GM08714 (cell line): ENCODE results near the gene SLC4A2.

Experiments
- H3K4me3 ChIP-seq: fragments of 200-500 bp; sonication (Bioruptor generic); 2 replicates; pipeline ENCODE4 v1.5.1; 2014; ENCODE audit warnings: mild to moderate bottlenecking, low read length, inconsistent platforms
- ZNF274 ChIP-seq: IDR thresholded peaks from 2 replicates; pipeline ENCODE4 v1.6.1; 2012; ENCODE audit warnings: mild to moderate bottlenecking, low read depth, low read length

SLC4A2 gene

DNA sequence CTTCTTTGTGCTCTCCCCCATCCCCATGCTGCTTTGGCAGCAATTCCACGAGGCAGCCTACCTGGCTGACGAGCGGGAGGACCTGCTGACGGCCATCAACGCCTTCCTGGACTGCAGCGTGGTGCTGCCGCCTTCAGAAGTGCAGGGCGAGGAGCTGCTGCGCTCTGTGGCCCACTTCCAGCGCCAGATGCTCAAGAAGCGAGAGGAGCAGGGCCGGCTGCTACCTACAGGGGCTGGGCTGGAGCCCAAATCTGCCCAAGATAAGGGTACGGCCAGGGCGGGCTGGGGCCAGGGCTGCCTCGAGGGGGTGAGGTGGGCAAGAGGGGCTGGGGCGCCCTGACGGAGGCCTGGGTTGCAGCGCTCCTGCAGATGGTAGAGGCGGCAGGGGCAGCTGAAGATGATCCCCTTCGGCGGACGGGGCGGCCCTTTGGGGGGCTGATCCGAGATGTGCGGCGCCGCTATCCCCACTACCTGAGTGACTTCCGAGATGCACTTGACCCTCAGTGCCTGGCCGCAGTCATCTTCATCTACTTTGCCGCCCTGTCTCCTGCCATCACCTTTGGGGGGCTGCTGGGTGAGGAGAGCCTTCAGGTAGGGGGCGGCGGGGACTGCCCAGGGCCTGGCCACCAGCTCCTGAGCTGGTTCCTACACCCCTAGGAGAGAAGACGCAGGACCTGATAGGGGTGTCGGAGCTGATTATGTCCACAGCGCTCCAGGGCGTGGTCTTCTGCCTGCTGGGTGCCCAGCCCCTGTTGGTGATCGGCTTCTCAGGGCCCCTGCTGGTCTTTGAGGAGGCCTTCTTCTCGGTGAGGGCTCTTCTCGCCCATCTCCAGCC is 11.9 kb downstream of the SLC4A2 start:
- TF ChIP-seq ZNF274: no peak
- no peak overlapping the region for H3K4me3 ChIP-seq

DNA sequence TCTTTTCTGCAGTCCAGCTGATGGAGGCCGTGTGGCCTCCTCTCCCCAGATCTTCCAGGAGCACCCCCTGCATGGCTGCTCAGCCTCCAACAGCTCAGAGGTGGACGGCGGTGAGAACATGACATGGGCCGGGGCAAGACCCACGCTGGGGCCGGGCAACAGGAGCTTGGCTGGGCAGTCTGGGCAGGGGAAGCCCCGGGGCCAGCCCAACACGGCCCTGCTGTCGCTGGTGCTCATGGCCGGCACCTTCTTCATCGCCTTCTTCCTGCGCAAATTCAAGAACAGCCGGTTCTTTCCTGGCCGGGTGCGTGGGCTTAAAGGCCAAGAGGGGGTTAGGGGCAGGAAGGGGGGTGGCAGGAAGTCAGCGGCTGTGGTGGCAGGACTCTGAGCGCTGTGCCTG is 14.6 kb downstream of the SLC4A2 start:
- TF ChIP-seq ZNF274: no peak
- no peak overlapping the region for H3K4me3 ChIP-seq

DNA sequence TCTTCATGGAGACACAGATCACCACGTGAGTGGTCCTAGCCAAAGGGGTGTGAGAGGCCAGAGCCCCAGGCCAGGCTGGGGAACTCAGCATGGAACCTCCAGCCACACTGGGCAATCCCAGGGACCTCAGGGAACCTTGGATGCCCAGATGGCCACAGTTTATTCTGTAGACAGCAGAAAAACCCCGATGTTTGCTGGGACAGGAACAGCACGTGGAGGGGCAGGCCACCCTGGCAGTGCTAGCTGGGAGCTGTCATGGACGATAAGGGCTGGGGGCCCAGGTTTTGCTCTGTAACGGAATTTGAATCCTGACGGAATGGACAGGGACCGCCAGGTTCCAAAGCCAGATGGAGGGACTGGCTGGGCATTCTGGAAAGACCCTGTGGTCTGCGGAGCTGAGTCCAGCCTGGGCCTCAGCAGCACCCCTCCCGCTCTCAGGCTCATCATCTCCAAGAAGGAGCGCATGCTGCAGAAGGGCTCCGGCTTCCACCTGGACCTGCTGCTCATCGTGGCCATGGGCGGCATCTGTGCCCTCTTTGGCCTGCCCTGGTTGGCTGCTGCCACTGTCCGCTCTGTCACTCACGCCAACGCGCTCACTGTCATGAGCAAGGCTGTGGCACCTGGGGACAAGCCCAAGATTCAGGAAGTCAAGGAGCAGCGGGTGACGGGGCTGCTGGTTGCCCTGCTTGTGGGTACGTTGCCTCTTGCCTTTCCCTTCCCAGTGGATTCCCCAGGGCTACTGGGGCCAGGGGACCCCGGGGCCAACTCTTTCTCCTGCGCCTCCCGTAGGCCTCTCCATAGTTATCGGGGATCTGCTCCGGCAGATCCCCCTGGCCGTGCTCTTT is 15.7 kb downstream of the SLC4A2 start:
- no peak overlapping the region for H3K4me3 ChIP-seq

DNA sequence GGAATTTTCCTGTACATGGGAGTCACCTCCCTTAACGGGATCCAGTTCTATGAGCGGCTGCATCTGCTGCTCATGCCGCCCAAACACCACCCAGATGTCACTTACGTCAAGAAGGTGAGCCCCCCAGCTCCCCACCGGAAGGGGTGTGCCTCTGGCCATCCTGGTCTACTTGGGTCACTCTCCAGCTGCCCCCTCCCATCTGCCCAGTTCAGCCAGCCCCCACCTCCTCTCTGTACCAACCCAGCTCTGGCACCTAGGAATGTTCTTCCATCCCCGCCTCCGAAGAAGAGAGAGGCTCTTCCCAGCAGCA is 16.2 kb downstream of the SLC4A2 start:
- no peak overlapping the region for H3K4me3 ChIP-seq
- no peak for TF ChIP-seq ZNF274

More for the DNA sequence above, 15.7 kb downstream of the SLC4A2 start:
- no peak for TF ChIP-seq ZNF274

DNA sequence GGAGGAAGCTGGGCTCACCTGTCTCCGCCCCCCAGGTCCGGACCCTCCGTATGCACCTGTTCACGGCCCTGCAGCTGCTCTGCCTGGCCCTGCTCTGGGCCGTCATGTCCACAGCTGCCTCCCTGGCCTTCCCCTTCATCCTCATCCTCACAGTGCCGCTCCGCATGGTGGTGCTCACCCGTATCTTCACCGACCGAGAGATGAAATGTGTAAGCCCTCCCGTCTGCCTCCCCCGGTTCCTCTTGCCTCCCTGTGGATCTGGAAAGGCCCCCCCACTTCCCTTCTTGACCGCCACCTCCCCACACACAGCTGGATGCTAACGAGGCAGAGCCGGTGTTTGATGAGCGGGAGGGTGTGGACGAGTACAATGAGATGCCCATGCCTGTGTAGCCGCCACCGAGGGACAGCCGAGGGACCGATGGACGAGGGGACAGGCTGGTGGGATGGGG is 16.6 kb downstream of the SLC4A2 start:
- H3K4me3 ChIP-seq: no peak overlapping the region
- TF ChIP-seq ZNF274: no peak

DNA sequence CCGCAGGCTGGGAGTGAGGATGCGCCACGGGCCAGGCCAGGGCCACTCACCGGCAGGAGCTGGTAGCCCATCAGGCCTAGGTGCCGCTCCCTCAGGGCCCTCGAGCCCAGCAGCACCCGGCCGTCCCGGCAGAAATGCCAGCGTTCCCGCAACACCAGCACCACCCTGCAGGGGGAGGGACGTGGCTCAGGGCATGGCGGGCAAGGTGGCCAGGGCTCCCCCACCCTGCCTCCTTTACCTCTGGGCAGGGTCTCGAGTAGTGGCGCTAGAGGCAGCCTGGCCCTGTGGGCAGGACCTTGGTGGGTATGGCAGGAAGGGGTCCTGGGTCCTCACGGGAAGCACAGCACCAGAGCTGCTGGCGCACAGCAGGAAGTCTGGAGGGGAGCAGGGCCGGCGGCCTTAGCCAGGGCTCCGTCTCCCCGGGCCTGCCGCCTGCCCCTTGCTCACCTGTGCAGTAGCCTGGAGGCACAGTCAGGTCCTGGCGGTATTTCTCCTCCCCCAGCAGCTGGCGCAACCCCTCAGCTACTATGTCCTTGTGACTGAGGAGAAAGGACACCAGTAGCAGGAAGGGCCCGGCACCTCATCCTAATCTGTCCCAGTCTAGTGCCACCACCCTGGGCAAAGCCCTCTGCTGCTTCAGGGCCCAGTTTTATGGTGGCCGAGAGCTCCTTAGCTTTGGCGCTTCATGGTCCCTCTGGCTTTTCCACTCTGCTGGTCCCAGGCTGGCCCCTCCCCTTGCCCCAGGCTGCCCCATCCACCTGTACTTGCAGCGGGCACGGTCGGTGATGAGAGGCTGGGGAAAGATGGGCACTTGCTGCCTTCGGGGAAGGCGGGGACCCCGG is 17.7 kb downstream of the SLC4A2 start:
- TF ChIP-seq ZNF274: no peak
- no peak overlapping the region for H3K4me3 ChIP-seq

DNA sequence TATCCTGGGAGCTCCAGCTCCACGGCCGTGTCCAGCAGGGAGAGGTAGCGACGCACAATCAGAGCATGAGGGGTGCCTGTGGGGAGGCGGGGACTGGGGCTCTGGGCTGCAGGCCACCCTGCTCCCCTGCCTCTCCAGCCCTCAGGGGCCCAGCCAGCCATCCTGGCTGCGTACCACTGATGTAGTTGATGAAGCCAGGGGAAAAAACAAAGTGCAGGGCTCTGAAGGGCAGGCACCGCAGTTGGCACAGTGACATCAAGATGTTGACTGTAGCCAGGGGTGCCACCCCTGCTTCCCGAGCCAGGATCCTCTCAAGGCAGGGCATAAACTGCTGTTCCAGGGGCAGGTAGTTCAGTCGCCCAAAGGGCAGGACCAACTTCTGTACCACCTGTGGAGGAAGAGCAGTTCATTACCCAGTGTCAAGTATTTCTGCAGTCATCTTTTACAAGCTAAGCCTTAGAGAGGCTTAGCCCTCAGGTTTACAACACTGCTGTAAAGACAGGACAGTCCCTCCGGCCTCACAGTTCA is 18.4 kb downstream of the SLC4A2 start:
- H3K4me3 ChIP-seq: no peak overlapping the region
- no peak for TF ChIP-seq ZNF274

DNA sequence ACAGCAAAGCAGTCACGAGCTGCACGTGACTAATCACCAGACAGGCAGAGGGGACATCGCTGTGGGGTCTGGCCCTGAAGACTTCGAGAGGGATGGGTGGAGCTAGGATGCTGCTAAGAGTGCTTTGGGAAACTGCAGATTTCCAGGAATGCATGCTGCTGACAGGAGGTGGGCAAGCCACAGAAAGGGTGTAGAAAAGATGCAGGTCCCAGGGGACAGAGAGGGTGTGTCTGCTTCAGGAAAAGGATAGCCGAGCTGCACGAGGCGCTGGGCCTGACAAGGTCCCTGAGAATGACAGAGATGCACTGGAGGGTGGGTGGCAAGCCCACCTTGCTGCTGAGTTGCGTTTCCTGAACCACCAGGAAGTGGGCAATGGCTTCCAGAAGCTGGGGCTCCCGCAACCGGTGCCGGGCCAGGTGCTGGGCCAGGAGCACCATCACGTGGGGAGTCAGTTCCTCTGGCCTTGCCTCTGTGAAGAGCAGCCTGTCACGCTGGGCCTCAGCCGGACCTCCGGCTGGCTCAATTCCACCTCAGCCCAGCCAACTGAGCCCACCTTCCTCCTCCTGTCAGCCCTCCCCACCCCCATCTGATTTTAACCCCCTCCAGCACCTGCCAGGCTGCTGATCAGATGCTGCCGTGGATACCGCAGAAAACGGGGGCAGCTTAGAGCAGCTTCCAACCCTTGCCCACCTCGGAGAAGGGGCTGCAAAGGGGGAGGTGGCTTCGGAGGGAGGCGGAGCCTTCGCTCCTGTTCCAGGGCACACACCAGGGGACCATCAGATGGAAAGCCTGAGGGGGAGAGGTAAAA is 19.0 kb downstream of the SLC4A2 start:
- no peak overlapping the region for H3K4me3 ChIP-seq
- no peak for TF ChIP-seq ZNF274

DNA sequence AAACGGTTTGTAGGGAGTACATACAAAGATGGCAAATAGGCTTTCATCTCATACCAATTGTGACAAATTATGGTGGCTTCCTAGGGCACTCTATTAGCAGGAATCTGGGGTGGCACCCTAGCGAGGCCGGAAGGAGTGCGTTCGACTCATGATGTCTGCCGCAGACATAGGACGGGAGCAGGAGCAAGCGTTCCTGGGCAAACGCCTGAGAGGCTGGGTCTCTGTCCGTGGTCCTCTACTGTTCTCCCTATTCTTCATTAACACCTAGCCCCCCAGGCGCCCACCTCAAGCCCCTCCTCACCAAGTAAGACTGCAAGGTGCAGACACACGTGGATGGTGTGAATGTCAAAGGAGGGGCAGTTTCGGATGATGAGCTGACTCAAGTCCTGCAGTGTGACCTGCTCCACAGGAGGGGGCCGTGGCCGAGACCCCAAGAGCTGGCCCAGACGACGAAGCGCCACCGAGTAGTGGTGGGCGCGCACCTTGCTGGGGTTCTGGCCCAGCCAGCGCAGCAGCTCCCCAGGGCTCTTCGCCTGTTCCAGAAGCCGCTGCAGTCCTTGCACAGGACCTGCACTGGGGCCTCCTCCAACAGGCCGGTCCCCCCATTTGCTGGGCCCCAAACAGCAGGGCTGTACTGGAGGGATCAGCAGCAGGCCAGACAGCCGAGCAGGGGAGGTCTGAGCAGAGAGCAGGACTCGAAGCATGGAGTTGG is 20.0 kb downstream of the SLC4A2 start:
- TF ChIP-seq ZNF274: no peak
- H3K4me3 ChIP-seq: peak overlapping the region; percentile 69

DNA sequence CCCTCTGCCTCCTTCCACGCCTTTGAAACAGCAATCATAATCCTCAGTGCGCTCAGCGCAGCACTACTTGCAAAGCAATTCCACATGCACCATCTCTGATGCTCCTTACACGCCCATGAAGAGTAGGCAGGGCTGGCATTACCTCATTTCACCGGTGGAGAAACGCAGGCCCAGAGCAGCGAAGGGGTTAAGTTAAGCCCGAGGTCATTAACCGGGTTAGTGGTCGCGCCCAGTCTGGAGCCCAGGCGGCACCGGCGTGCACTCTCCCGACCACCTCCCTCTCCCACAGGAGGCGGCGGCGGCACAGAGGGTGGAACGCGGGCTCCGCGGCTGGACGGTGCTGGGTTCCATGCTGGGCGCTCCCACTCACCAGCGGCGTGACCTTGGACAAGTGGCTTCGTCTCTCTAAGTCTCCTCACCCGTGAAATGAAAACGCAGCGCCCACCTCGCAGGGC is 20.7 kb downstream of the SLC4A2 start:
- no peak for TF ChIP-seq ZNF274
- H3K4me3 ChIP-seq: peak overlapping the region; percentile 69

DNA sequence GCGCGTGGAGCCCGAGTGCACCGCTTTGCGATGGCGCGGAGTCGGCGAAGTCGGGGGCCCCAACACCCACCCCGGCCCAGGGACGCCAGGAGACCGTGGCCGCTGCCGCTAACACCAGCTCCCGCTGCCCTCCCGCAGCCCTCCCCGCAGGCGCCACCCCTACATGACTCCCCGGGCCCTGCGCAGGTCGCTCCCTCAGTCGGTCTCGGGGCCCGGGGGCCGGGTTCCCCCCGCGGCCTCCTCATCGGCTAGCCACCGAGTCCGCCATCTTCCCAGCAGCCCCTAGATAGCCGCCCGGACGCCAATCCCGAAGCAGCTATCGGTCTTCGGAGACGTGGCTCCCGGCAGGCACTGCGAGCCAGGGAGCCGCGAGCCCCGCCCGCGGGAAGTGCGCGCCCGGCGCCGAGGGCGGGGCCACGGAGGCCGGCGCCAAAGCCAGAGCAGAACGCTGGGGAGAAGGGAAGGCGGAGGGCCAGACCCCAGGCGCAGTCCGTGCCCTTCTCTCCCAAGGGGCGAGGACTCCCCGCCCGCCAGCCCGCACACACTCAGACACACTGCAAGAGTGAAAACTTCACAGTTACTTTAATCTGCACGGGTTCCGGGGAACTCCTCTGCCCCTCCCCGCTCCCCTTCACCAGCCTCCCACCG is 21.3 kb downstream of the SLC4A2 start, which contains the start of gene FASTK:
Gene FASTK (minus strand): TSS at position 288 of the 648 bp plus-strand sequence. CDS start 43 bp downstream, at position 245.
- H3K4me3 ChIP-seq: peak within 1 kb of the TSS; percentile 69
- TF ChIP-seq ZNF274: no peak
